GM21723 (cell line): ENCODE measurements around the gene SH3BP2.

Experiments
- ATAC-seq: cut with Tn5 transposase; IDR thresholded peaks from one replicate; pipeline ENCODE4 v1.9.1; 2021; ENCODE audit warnings: mild to moderate bottlenecking, moderate library complexity; ENCODE audit not compliant: unreplicated experiment

SH3BP2 gene

GRCh38 chr4:2790583-2791517 is 2.0 kb upstream of the SH3BP2 start:
- ATAC-seq, result no peak

- ATAC-seq, result no peak
These were observed 1.1 kb upstream of the SH3BP2 start for GRCh38 chr4:2791518-2792395.

DNA sequence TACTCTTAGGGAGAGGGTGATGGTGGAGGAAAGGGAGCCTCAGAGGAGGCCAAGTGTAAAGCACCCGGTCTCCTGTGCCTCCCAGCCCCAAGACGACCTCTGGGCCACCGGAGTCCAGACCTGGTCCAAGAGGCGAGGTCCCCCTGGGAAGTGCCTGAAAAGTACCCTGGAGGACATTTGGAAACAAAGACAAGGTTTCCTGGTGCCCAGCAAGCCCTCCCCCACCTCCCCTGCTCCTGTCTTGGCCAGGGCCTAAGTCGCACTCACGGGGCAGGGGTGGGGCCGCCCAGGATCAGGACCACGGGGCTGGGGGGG is 532 bp upstream of the SH3BP2 start:
- no peak for ATAC-seq

DNA sequence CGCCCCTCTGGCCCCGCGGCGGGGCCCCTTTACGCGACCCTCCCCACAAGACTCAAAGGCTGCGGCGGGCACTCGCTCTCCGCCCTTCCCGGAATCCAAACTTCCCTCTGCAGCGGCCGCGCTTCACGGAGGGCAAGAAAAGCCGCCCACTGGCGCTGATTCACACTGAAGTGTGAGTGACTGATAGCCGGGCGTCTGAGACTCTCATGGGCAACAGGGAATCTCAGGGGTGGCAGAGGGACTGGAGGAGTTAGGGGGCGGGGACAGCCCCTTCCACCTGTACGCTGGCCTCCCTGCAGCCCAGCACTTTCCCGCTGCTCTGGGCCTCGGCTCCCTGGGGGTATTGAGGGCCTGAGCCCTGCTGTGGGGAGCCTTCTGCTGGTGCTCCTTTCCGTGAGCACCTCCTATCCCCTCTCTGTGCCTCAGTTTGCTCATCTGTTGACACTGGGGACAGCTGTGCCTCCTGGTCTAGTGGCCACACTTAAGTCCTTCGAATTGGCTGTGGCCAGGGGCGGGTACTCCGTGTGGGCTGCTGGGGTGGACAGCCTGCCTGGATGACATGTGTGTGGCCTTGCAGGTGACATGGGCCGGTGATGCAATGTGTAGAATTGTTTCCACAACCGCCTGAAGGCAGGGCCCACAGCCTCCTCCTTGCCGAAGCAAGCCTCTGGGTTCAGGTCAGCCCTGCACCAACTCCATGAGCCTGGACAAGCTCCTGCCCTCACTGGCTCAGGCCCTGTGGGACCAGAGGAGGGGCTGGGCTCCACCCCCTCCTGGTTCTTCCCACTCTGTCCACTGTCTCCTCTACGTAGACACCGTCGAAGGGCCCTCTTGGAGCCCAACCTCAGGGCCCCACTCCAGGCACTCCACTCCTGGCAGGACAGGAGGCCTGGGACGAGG is 951 bp downstream of the SH3BP2 start:
- ATAC-seq, result no peak

GRCh38 chr4:2794486-2795299 is 1.8 kb downstream of the SH3BP2 start:
- no peak for ATAC-seq

- ATAC-seq, result no peak
These were observed 2.5 kb downstream of the SH3BP2 start for GRCh38 chr4:2795300-2795892.

GRCh38 chr4:2795893-2796848 is 3.3 kb downstream of the SH3BP2 start:
- no peak for ATAC-seq

DNA sequence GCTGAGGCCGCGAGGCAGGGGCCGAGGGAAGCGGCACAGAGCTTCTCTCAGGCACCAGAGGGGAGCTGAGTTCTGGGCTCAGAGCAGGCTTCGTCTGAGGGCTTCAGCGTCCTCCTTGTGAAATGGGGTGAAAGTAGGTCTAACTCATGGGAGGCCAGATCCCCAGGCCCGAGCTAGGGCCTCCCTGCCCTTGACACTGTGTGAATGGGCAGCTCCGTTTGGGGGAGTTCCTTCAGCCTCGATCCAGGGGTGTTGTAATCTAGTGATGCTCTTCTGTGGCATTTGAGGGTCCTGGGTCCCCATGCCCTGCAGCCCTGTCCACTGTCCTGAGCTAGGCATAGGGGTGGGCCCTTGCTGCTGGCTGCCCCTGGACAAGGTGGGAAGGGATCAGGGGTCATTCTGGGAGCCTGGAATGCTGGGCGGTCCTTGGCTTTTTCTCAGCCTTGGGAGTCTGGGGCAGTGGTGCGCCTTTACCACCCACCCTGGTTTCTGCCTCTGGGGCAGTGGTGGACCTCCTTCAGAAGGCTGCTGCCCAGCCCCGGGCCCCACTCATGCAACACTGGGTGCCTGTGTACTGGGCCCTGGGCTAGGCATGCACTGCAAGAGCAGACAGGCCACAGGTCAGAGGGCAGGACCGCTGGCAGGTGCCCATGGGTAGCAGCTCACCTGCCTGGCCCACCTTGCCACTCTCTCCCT is 4.1 kb downstream of the SH3BP2 start:
- ATAC-seq, result no peak

GRCh38 chr4:2797545-2798305 is 4.8 kb downstream of the SH3BP2 start:
- ATAC-seq, result no peak

- peak; percentile 50 for ATAC-seq
These were observed 5.7 kb downstream of the SH3BP2 start for GRCh38 chr4:2798399-2799223.

- no peak for ATAC-seq
These were observed 6.5 kb downstream of the SH3BP2 start for GRCh38 chr4:2799224-2799911.

DNA sequence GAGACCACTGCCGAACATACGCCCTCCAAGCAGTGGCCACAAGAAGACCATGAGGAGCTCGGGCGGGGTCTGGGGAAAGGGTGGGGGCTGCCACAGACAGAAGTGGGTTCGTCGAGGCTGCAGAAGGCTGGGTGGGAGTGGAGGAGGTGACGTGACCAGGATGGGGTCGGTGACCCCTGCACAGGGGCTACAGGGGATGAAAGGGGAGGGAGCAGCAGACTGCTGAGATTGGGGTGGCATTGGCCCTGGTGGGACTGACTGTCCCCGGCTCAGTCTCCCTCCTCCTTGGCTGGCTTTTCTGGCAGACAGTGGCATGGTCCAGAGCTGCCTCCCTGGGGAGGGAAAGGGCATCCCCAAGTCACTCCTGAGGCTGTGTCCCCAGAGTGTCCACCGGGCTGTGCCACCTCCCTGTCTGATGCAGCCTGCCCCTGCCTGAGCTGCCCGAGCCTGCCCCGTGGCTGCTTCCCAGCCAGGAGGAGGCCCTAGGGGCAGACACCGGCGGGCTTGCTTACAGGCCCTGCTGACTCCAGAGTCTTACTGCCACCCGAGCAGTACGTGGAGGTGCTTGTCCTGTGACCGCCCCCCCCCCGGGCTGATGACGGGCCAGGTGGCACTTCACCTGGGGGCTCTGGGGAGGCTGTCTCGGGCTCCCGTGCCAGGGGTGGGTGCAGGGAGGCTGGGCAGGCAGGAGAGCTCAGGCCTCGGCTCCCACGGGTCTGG is 7.2 kb downstream of the SH3BP2 start:
- no peak for ATAC-seq

DNA sequence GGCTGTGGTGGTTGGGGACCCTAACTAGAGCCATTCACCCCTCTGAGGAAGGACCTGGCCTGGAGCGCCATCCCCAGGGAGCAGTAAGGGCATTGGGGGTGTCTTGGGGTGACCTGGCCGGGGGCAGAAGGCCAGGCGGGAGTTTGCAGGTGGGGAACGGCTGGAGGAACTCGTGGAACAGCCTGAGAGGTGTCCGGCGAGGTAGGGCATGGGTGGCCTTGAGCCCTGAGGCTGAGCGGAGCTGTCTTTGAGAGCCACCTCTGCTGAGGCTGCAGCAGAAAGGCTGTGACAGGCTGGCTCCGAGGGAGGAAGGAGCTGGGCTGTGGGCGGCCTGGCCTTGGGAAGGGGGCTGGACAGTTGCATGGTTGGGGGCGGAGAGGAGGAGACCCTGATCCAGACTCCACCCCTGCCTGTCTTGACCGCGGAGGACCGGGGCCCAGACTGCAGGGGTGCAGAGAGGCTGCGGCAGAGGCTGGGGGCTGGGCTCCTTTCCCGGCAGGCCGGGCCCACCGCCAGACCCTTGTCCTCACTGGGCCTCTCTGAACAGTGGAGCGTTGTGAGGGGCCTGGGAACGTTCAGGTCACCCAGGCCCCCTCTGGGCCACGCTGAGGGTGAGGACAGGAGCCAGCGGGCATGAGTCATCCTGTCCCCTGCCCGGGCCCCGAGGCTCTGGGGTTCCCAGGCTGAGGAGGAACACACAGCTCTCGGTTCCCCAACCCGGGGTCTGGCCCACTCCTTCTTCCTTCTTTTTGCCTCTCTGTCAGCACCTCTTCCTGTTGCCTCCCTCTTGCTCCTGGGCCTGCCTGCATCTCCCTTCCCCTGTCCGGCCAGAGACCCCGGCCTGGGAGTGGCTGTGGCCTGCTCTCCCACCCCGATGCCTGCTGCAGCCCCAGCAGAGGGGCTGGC is 8.1 kb downstream of the SH3BP2 start:
- ATAC-seq, result peak; percentile 48
